ENCODE data around the gene ATP9B. TPM values are rescaled to one million over a fixed set of nuclear protein-coding genes. Genes with fewer than 3 reads are reported as not detected.

The ATP9B gene
- total and polyA plus RNA-seq, 10 of the 15 experiments (the other 5 are each of a cell fraction or from before 2014, with no cell fraction given), result 0.74 to 20.7 (median 12.9) TPM

DNA sequence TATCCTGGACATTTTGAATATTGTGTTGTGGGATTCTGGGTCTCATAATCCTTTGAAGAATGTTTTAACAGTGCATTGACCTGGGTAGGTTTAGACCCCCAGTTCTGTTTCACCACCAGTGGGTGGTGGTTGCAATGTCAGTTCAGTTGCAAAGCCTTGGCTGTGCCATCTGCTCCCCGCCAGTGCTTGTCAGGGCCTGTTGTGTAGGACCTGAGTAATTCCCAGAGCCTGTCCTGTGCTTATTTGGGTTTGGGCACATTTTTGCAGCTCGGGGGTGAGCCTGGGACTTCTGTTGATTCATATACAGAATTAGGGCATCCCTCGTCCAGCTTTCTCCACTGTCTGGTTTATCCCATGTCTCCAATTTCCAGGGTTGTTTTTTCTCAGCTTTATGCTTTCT lies 24.8 kb downstream of the ATP9B start:
- WGBS (ENCODE audit: insufficient coverage, insufficient replicate concordance, low lambda C conversion rate, missing lambda C conversion rate), result 49% methylated on average over 3 of the region's 3 CpGs
- Histone ChIP-seq H4K20me1 (ENCODE audit: control insufficient read depth, insufficient read depth) (no peaks in the 10 kb centered on the region), H3K4me2 (ENCODE audit: control insufficient read depth, insufficient read depth) (no peak overlapping the region), H3K4me3 (no peak overlapping the region), H3K9me3 (replicated peaks; ENCODE audit: control insufficient read depth, insufficient read depth, low read length) (no peaks in the 10 kb centered on the region; the same call in 2 of the 3 replicates), H3K79me2 (ENCODE audit: control insufficient read depth, insufficient read depth, low read length) (peaks cover 8% of the 10 kb centered on the region), H3K27ac (ENCODE audit: control insufficient read depth, insufficient read depth) (no peak overlapping the region), H2AFZ (ENCODE audit: control insufficient read depth, low read depth, low read length) (no peak overlapping the region), H3K27me3 (replicated peaks in 1 of 2; ENCODE audit: control insufficient read depth in 2 of 2, insufficient read depth in 2 of 2, low read length in 1 of 2) (no peaks in the 10 kb centered on the region), H3K4me1 (ENCODE audit: control insufficient read depth, insufficient read depth, low read length) (no peaks in the 10 kb centered on the region), H3K9ac (ENCODE audit: control insufficient read depth, insufficient read depth, low read length) (no peak overlapping the region), H3K36me3 (ENCODE audit: control insufficient read depth in 2 of 2, insufficient read depth in 2 of 2, low read length in 1 of 2) (no peaks in the 10 kb centered on the region; a peak in 1 of 4 replicates)
- ChIA-PET RAD21 (ENCODE audit: unreplicated experiment) (no interaction called here), POLR2A (no interaction called here), SMC1A (ENCODE audit: uncharacterized antibody, unreplicated experiment) (no interaction called here), CTCF (no interaction called here)
- ATAC-seq (no peak), FAIRE-seq (no peak), DNase-seq (ENCODE audit: low read depth, low spot score) (no peak)
- intact Hi-C loops (cut with micrococcal nuclease; ENCODE audit: unreplicated experiment), result no loop called here
- in situ Hi-C loops (cut with MboI), result no loop called here
- no peak for TF ChIP-seq RB1 (IDR thresholded peaks at IDR 0.05; ENCODE audit: borderline replicate concordance)
- TF ChIP-seq ZNF622 (IDR thresholded peaks at IDR 0.05), result no peak
- no peak for TF ChIP-seq TCF3 (IDR thresholded peaks at IDR 0.05; ENCODE audit: borderline replicate concordance, insufficient read depth, low read depth, low read length)
- no peak for TF ChIP-seq KAT2A (conservative IDR thresholded peaks at IDR 0.05; ENCODE audit: control insufficient read depth, low read depth, low read length)
- TF ChIP-seq CREB1 (IDR thresholded peaks at IDR 0.05; ENCODE audit: low read depth), result no peak
- no peak for TF ChIP-seq SPI1 (IDR thresholded peaks at IDR 0.05; ENCODE audit: borderline replicate concordance, insufficient read depth, low read depth, low read length)
- TF ChIP-seq CREM (IDR thresholded peaks at IDR 0.05; ENCODE audit: low read depth), result no peak
- TF ChIP-seq RFX5 (IDR thresholded peaks at IDR 0.05; ENCODE audit: low read depth, low read length), result no peak
- TF ChIP-seq RUNX3 (IDR thresholded peaks at IDR 0.05; ENCODE audit: low read length), result no peak
- TF ChIP-seq, protein P1, sequence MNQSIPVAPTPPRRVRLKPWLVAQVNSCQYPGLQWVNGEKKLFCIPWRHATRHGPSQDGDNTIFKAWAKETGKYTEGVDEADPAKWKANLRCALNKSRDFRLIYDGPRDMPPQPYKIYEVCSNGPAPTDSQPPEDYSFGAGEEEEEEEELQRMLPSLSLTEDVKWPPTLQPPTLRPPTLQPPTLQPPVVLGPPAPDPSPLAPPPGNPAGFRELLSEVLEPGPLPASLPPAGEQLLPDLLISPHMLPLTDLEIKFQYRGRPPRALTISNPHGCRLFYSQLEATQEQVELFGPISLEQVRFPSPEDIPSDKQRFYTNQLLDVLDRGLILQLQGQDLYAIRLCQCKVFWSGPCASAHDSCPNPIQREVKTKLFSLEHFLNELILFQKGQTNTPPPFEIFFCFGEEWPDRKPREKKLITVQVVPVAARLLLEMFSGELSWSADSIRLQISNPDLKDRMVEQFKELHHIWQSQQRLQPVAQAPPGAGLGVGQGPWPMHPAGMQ (IDR thresholded peaks at IDR 0.05; ENCODE audit: borderline replicate concordance), result no peak
- no peak for TF ChIP-seq ASH2L (IDR thresholded peaks at IDR 0.05; ENCODE audit: borderline replicate concordance, low read depth)
- no peak for TF ChIP-seq ZBTB40 (IDR thresholded peaks at IDR 0.05; ENCODE audit: borderline replicate concordance)
- TF ChIP-seq NR2F1 (conservative IDR thresholded peaks at IDR 0.05), result no peak
- TF ChIP-seq POU2F2 (IDR thresholded peaks at IDR 0.05; ENCODE audit: borderline replicate concordance, low read depth, low read length), result no peak
- no peak for TF ChIP-seq ATF7 (IDR thresholded peaks at IDR 0.05; ENCODE audit: low read depth)
- TF ChIP-seq MTA3 (IDR thresholded peaks at IDR 0.05; ENCODE audit: borderline replicate concordance, low read length), result no peak
- TF ChIP-seq TBL1XR1 (IDR thresholded peaks at IDR 0.05; ENCODE audit: low read depth, low read length), result no peak
- no peak for TF ChIP-seq KDM1A (IDR thresholded peaks at IDR 0.05; ENCODE audit: borderline replicate concordance)
- no TSS peak for BruUV-seq (replicated peaks)
